Measurements from ENCODE around the gene IFNK.

IFNK gene

GRCh38 chr9:27539479-27540441 is 15.7 kb downstream of the IFNK start:
- DNase-seq = no peak

- no peak for DNase-seq
Observed at GRCh38 chr9:27540502-27540901, 16.4 kb downstream of the IFNK start.

- DNase-seq = no peak
Observed at GRCh38 chr9:27541740-27542139, 17.6 kb downstream of the IFNK start.

GRCh38 chr9:27542508-27542907 is 18.4 kb downstream of the IFNK start:
- no peak for DNase-seq

DNA sequence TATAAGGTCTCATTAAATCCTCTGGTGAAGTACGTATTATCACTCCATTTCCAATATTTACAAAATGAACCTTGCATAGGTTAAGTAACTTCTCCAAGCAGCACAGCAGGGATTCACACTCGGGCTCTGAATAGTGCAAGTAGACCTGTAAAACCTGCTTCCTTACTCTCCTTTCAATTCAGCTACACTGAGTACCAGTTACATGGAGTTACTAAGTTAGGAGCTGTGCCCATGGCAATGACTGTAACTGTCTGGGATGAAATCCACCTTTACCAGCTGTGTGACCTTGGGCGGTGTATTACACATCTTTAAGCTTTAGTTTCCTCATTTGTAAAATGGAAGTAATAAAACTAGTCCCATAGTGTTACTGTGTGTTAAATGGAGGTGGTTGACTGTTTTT is 21.4 kb downstream of the IFNK start:
- no peak for DNase-seq

- no peak for DNase-seq
Observed at GRCh38 chr9:27548055-27548741, 24.1 kb downstream of the IFNK start.

DNA sequence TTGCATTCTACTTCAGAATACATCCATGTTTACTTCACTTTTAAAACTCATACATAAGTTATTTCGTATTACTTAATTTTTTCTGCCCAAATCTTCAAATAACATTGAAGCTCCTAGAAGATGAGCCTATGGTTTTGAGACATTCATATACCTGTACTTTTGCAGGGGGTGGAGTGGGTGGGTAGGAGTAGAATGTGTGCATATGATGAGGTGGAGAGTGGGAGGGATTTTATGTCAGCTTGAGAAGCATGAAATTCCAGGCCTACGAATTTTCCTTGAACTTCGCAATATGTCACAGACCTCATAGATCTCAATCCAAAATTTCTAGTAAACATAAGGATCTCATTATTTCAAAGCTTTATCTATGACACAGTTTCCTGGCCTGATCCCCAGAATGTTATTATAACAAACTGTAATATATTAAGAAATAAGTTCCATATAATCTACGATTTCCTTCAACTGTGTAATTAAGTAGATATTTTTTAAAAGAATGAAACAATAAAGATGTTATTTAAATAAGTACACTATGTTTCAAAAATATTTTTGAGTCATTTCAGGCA is 25.2 kb downstream of the IFNK start:
- DNase-seq = no peak

DNA sequence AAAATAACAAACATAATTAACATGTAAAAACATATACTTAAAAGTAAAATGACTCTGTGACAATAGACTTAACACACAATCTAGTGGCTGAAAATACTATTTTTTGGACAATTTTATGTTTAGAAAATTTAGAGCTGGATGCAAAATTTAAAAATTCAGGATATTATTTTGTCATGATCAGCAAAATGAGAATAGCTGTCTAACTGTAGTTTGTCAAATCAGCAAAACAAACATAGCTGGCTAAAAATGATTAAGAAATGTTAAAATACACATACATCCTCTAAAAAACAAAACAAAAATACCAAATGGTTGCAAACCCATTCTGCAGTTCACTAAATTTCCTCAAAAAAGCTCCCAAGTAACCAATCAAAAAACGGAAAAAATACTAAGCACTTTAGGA is 30.6 kb downstream of the IFNK start:
- DNase-seq = no peak

GRCh38 chr9:27556470-27556869 is 32.4 kb downstream of the IFNK start:
- DNase-seq = no peak

- DNase-seq = no peak
Observed at GRCh38 chr9:27558307-27558706, 34.2 kb downstream of the IFNK start.

DNA sequence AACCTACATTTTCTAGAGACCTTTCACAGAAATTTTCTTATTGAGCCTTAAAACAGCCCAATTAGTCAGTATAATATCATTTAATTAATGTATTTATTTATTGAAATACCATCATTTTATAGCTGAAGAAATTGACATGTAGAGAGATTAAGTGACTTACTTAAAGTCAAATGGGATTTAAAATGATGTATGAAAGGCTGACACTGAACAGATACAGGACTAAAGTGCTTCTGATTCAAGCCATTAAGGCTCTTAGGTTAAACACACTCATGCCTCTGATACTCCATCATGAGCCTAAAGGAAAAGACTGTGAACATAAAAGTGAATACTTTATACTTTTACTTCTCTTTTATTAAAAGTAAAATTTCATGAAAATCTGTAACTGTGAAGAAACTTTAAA is 36.4 kb downstream of the IFNK start:
- no peak for DNase-seq

DNA sequence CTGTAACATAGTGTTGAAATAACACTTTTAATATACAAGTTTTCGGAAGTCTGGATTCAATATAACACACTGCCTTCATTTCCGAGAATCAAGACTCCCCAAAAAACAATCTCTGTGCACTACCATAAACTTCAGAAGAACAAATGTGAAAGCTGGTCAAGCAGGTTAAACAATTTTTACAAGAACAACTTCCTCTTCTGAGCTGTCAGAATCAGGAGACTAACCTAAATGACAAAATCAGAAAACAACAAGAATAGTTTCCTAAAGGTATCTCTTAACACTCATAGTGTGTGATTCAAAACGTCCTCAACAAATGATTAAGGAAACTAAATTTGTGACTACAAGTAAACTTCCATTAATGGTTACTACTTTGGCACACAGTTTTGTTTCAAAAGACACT is 37.6 kb downstream of the IFNK start:
- no peak for DNase-seq

- DNase-seq = no peak
Observed at GRCh38 chr9:27563738-27564430, 39.8 kb downstream of the IFNK start.

DNA sequence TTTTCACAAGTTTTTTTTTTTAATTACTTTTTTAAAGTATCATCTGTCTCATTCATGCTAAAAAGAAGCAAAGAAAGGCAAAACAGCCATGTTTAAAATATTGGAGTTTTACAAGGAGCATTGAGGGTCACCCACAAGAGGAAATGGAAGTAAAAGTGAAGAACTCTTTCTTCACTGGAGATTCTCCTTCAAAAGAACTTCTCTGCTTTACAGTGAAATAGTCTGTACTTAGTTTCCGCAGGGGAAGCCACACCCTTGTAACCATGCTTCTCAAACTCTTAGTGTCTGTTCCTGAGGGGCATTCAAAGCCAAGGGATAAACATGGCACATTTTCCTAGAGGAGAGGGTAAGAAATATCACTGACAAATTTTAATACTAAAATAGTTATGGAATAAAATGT is 40.6 kb downstream of the IFNK start:
- DNase-seq = no peak

DNA sequence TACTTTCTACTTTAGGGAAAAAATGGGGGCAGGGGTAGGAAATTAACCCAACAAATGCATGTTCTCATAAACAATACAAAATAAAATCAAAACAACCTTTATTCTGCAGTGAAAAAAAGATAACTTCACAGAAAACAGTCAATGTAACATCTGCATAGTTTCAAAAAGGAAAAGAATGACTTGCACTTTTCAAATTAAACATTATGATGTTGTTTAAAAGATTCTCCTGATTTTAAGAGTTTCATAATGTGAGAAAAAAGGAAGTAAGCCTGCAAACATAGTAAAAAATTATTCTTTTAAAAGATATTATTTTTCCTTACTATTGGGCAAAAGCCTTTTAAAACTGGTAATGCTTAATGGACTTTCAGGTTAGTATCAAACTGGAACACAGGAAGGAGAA is 41.6 kb downstream of the IFNK start:
- no peak for DNase-seq

DNA sequence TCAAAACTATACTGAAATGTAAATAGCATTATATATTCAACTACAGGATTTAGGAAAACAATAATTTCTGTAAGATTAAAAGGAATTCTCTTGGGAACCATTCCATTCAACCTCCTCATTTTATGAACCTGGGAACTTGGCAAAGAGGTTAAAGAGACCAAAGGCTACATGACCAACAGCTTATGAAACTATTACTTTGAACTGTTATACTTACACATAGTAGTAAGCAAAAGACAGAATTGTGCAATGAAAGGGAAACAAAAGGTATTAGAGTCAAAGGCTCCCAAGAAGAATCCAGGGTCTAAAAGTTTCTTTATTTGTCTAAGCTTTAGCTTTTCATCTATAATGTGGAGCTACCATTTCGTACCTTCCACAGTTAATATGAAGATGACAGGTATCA is 42.0 kb downstream of the IFNK start:
- no peak for DNase-seq

DNA sequence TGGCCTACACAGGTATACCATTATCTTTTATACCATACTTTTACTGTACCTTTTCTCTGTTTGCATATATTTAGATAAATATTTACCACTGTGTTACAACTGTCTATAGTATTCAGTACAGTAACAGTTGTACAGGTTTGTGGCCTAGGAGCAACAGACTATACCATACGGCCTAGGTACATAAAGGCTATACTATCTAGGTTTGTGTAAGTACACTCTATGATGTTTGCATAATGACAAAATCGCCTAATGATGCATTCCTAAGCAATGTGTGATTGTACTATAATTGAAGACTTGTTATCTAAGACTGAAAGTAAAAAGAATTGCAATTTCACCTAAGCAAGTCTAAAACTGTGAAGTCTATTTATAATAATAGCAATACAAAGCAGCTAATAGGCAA is 45.3 kb downstream of the IFNK start:
- DNase-seq = no peak

GRCh38 chr9:27571011-27571410 is 46.9 kb downstream of the IFNK start:
- DNase-seq = no peak

GRCh38 chr9:27572061-27572460 is 48.0 kb downstream of the IFNK start:
- no peak for DNase-seq

DNA sequence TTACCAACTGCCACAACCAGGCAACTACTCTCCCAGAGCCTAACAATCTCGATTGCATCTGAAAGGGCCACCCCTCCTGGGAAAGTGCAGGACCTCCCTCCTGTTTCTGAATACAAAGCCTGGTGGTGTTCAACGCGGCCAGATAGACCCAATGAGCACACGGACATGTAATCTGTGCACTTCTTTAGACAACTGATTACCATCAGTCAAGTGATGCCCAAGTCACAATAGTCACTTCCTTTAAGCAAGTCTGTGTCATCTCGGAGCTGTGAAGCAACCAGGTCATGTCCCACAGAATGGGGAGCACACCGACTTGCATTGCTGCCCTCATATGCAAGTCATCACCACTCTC is 48.5 kb downstream of the IFNK start:
- DNase-seq = no peak

DNA sequence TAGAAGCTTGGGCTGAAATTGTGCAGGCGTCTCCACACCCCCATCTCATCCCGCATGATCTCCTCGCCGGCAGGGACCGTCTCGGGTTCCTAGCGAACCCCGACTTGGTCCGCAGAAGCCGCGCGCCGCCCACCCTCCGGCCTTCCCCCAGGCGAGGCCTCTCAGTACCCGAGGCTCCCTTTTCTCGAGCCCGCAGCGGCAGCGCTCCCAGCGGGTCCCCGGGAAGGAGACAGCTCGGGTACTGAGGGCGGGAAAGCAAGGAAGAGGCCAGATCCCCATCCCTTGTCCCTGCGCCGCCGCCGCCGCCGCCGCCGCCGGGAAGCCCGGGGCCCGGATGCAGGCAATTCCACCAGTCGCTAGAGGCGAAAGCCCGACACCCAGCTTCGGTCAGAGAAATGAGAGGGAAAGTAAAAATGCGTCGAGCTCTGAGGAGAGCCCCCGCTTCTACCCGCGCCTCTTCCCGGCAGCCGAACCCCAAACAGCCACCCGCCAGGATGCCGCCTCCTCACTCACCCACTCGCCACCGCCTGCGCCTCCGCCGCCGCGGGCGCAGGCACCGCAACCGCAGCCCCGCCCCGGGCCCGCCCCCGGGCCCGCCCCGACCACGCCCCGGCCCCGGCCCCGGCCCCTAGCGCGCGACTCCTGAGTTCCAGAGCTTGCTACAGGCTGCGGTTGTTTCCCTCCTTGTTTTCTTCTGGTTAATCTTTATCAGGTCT is 49.0 kb downstream of the IFNK start, which contains the start of gene C9orf72:
C9orf72 (minus strand) TSS at position 564 of the 716 bp plus-strand sequence. CDS start 6,361 bp downstream, outside the sequence.
- peak; percentile 98 for DNase-seq
